Measurements from ENCODE around the gene RPL39L.

GRCh38 chr3:187098923-187099512 is 40.3 kb downstream of the RPL39L start:
- TF ChIP-seq CTCF (IDR thresholded peaks at IDR 0.05): no peak
- TF ChIP-seq POLR2A (IDR thresholded peaks at IDR 0.05): no peak

Data from Peyer's patch (tissue), 4 donors.